Measurements from ENCODE around the gene KIF22. TPM values are rescaled to one million over a fixed set of nuclear protein-coding genes. Genes with fewer than 3 reads are reported as not detected.

Gene KIF22
- total and polyA plus RNA-seq, 9 of the 15 experiments (the other 6 are each of a cell fraction or from before 2014, with no cell fraction given) = 8.7 to 232 (median 131) TPM

DNA sequence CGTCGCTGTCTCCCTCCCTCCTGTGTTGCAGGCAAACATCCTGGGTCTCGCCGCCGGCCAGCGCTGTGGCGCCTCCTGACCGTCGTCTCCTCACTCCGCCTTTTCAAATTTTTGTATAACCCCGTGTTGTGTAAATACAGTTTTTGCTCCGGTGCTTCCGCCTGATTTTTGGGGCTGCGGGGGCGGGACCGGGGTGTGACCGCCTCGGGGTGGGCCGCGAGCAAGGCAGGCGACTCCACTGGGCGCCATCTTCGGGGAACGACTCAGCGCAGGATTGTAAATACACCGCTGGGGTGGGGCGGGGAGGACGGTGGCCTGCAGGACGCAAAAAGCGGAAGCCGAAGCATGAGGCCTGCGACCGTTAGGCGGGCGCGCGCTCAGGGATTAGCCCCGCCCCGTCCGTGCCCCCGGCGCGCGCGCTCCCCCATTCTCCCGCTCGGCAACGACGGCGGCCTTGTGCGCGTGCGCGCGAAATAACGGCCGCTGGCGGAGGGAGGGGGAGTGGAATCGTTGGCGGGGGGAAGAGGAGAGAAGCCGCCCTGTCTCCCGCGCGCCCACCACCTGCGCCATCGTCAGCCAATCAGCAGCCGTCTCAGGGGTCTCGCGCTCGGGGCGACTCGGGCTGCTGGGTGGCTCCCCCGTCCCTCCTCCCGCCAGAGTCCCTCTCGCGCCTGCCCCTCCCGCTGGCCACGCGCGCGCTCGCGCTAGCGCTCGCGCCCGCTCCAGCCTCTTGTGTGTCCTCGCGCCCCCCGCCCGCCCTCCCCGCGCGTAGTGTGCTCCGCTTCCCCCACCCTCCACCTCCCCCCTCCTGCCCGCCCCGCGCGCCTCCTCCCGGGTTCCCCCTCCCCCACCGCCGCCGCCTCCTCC, 14.9 kb downstream of the KIF22 start (continued):
- TF ChIP-seq CBX5 (IDR thresholded peaks at IDR 0.05; ENCODE audit: borderline replicate concordance, low read depth) = 0 out of 2 replicates have a peak, but pooled peaks have one; percentile 4
- peak; percentile 48; the same call in 1 of the 2 replicates for TF ChIP-seq TCFL5 (CRISPR knock-in tag; conservative IDR thresholded peaks at IDR 0.05)
- TF ChIP-seq, protein P1, sequence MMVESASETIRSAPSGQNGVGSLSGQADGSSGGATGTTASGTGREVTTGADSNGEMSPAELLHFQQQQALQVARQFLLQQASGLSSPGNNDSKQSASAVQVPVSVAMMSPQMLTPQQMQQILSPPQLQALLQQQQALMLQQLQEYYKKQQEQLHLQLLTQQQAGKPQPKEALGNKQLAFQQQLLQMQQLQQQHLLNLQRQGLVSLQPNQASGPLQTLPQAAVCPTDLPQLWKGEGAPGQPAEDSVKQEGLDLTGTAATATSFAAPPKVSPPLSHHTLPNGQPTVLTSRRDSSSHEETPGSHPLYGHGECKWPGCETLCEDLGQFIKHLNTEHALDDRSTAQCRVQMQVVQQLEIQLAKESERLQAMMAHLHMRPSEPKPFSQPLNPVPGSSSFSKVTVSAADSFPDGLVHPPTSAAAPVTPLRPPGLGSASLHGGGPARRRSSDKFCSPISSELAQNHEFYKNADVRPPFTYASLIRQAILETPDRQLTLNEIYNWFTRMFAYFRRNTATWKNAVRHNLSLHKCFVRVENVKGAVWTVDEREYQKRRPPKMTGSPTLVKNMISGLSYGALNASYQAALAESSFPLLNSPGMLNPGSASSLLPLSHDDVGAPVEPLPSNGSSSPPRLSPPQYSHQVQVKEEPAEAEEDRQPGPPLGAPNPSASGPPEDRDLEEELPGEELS (CRISPR knock-in tag; IDR thresholded peaks at IDR 0.05; ENCODE audit: borderline replicate concordance) = no peak
- TF ChIP-seq TSC22D4 (tag; IDR thresholded peaks at IDR 0.05) = no peak
- TF ChIP-seq, protein P2, sequence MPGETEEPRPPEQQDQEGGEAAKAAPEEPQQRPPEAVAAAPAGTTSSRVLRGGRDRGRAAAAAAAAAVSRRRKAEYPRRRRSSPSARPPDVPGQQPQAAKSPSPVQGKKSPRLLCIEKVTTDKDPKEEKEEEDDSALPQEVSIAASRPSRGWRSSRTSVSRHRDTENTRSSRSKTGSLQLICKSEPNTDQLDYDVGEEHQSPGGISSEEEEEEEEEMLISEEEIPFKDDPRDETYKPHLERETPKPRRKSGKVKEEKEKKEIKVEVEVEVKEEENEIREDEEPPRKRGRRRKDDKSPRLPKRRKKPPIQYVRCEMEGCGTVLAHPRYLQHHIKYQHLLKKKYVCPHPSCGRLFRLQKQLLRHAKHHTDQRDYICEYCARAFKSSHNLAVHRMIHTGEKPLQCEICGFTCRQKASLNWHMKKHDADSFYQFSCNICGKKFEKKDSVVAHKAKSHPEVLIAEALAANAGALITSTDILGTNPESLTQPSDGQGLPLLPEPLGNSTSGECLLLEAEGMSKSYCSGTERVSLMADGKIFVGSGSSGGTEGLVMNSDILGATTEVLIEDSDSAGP (CRISPR knock-in tag; IDR thresholded peaks at IDR 0.05) = no peak
- TF ChIP-seq SREBF2 (CRISPR knock-in tag; IDR thresholded peaks at IDR 0.05) = no peak
- TF ChIP-seq TARDBP (IDR thresholded peaks at IDR 0.05) = peak; percentile 30; the same call in 1 of the 2 replicates
- peak; percentile 93 for TF ChIP-seq ZNF175 (CRISPR knock-in tag; IDR thresholded peaks at IDR 0.05; ENCODE audit: low read depth)
- TF ChIP-seq CHD2 (IDR thresholded peaks at IDR 0.05; ENCODE audit: low read depth, low read length) = peak; percentile 57; the same call in 1 of the 2 replicates
- 0 out of 2 replicates have a peak, but pooled peaks have one; percentile 33 for TF ChIP-seq NR2C1 (IDR thresholded peaks at IDR 0.05)
- no peak; the same call in 1 of the 2 replicates for TF ChIP-seq NR2C1 (tag; IDR thresholded peaks at IDR 0.05)
- no peak for TF ChIP-seq MCM2 (IDR thresholded peaks at IDR 0.05; ENCODE audit: low read depth)
- TF ChIP-seq HNRNPK (IDR thresholded peaks at IDR 0.05; ENCODE audit: low read depth, low read length, poor library complexity, severe bottlenecking) = peak; percentile 86
- peak; percentile 78 for TF ChIP-seq ZBTB7A (IDR thresholded peaks at IDR 0.05; ENCODE audit: borderline replicate concordance, control insufficient read depth, low read depth, low read length)
- no peak for TF ChIP-seq ZNF3 (CRISPR knock-in tag; IDR thresholded peaks at IDR 0.05)
- no peak for TF ChIP-seq MTA1 (IDR thresholded peaks at IDR 0.05; ENCODE audit: borderline replicate concordance)
- TF ChIP-seq WHSC1 (IDR thresholded peaks at IDR 0.05; ENCODE audit: low read length) = no peak
- peak; percentile 95 for TF ChIP-seq EGR1 (conservative IDR thresholded peaks at IDR 0.05)
- TF ChIP-seq, protein P3, sequence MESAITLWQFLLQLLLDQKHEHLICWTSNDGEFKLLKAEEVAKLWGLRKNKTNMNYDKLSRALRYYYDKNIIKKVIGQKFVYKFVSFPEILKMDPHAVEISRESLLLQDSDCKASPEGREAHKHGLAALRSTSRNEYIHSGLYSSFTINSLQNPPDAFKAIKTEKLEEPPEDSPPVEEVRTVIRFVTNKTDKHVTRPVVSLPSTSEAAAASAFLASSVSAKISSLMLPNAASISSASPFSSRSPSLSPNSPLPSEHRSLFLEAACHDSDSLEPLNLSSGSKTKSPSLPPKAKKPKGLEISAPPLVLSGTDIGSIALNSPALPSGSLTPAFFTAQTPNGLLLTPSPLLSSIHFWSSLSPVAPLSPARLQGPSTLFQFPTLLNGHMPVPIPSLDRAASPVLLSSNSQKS (CRISPR knock-in tag; IDR thresholded peaks at IDR 0.05) = no peak
- TF ChIP-seq PRPF4 (IDR thresholded peaks at IDR 0.05; ENCODE audit: insufficient read depth, low read depth, low read length, poor library complexity, severe bottlenecking) = no peak
- peak; percentile 88 for TF ChIP-seq RNF2 (IDR thresholded peaks at IDR 0.05)
- TF ChIP-seq SAFB2 (IDR thresholded peaks at IDR 0.05; ENCODE audit: borderline replicate concordance, low read depth, low read length, severe bottlenecking) = no peak
- no peak for TF ChIP-seq CHD4 (IDR thresholded peaks at IDR 0.05; ENCODE audit: insufficient read depth, insufficient replicate concordance, low read depth, low read length, poor library complexity, severe bottlenecking)
- TF ChIP-seq ELF1 (tag; IDR thresholded peaks at IDR 0.05) = peak; percentile 77

All from K562 (cell line).